NCI-H146 (cell line): ENCODE results near the gene IL1RAP.
"Not testable (repeated sequence)": the region's sequence is repeated elsewhere in the genome, so short reads cannot be mapped to it uniquely, and the experiment has no call there.

ENCODE experiments used
- DNase-seq: peaks from one replicate; lab custom pipeline; 2025; lab: John Stamatoyannopoulos, UW

IL1RAP gene, protein sequence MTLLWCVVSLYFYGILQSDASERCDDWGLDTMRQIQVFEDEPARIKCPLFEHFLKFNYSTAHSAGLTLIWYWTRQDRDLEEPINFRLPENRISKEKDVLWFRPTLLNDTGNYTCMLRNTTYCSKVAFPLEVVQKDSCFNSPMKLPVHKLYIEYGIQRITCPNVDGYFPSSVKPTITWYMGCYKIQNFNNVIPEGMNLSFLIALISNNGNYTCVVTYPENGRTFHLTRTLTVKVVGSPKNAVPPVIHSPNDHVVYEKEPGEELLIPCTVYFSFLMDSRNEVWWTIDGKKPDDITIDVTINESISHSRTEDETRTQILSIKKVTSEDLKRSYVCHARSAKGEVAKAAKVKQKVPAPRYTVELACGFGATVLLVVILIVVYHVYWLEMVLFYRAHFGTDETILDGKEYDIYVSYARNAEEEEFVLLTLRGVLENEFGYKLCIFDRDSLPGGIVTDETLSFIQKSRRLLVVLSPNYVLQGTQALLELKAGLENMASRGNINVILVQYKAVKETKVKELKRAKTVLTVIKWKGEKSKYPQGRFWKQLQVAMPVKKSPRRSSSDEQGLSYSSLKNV

DNA sequence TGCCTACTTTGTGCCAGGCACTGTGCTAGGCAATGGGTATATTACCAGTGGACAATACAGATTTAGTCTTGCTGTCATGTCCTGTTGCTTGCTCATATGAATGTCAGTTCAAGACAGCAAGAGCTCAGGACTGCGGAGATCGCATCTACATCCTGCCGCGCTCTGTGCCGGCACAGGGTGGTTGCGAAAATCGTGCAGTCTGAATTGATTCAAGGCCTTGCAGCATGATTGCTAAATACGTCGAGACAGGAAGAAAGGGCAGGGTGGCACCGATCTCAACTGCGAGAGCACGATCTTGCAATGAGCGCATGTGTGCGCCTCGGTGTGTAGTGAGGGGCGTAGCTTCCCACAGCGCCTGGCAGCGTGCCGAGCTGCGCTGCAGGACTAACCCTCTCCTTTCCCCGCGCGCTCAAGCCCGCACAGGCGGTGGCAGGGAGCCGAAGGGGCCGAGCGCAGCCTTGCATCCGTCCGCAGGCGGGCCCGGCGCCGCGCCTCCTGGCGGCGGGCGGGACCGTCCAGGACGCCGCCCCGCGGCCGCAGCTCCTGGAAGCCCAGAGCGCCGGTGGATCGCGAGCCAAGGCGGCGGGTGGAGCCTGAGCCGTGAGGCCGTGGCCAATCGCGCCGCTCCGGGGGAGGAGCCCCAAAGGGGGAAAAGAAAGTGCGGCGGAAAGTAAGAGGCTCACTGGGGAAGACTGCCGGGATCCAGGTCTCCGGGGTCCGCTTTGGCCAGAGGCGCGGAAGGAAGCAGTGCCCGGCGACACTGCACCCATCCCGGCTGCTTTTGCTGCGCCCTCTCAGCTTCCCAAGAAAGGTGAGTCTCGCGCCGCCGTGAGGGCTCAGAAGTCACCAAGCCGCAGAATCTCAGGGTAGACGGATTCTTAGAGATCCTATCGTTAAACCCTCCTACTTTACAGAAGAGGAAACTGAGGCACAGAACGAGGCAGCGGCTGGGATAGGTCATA lies at the start of gene IL1RAP:
Gene IL1RAP, plus strand, starts transcription at position 677 of the 962 bp plus-strand sequence. CDS start 50,205 bp downstream, outside the sequence.
- peak; percentile 96 for DNase-seq

DNA sequence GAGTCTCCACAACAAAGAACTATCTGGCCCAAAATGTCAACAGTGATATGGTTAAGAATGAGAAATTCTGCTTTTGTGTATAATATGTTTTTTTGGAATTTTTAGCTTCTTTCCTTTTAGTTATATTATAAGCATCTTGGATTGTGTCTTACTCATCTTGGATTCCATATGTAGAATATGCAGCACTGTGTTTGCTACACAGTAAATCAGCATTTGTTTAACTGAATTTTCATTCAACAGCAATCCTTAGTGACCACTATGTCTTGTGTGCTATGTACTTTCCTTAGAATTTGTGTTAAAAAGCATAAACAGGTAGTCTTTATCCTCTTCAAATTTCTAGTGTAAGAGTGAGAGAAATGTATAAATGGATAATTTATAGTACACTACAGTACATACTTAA lies 46.0 kb upstream of the IL1RAP start:
- DNase-seq = no peak

DNA sequence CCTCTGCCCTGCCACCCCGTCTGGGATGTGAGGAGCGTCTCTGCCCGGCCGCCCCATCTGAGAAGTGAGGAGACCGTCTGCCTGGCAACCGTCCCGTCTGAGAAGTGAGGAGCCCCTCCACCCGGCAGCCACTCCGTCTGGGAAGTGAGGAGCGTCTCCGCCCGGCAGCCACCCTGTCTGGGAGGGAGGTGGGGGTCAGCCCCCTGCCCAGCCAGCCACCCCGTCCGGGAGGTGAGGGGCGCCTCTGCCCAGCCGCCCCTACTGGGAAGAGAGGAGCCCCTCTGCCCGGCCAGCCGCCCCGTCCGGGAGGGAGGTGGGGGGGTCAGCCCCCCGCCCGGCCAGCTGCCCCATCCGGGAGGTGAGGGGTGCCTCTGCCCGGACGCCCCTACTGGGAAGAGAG lies 40.6 kb upstream of the IL1RAP start:
- DNase-seq = not testable (repeated sequence)

DNA sequence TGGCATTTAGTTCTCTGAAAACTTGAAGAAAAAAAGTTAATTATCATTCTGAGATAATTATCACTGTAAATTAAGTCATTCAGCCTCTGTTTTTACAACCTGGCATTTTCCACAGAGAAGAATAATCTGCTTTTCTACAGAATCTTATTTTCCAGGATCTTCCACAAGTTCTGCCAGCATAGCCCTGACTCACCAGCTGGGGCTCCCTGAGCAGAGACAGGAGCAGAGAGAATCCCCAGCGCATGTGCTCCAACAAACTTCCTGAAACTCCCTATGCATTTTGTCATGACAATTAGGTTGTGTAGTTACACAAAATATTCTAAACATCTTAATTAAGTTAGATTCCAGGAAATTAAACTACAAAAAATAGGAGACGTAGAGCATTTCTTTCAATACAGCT lies 32.1 kb upstream of the IL1RAP start:
- no peak for DNase-seq

DNA sequence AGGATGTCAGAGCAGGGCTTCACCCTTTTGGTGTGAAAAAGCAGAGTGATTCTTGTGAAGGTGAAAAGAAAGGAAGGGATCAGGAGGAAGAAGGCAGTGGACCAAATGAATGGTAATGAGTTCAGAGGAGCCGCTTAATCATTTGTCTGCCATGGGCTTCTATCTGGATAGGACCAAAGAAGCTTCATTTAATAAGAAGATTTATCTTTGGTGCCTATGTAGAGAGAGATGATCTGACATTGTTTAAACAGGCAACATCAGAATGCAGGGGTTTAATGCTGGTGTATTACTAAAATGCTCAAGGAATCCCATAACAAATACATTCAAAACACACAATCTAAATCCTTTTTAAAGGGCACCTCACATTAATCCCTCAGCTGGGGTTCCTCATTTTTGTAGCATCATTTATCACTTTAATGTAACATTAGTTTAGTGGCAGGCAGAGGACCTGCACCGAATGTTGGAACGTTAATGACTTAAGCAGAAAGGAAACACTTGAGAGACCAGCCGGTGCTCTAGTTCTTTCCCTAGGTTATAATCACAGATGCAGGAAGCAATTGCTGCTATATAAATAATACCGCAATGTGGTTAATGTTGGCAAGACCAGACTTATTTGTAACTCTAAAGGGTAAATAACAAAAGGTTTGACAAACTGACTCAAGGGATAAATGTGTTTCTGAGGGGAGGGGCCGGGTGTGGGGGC lies 27.9 kb upstream of the IL1RAP start:
- DNase-seq = peak; percentile 29

DNA sequence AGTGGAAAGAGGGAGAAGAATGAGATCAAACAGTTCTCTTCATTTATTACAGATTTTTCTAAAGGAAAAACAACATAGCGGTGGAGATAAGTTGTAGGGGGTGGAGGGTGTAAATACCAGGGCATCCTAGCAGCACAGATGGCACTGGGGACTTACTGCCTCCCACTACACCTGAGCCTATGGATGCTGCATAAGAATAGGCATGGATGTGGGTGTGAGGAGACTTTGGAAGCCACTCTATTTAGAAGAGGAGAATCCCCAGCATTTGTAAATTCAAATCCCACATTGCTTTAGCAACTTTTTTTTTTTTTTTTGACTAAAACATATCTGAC lies 27.4 kb upstream of the IL1RAP start:
- no peak for DNase-seq

DNA sequence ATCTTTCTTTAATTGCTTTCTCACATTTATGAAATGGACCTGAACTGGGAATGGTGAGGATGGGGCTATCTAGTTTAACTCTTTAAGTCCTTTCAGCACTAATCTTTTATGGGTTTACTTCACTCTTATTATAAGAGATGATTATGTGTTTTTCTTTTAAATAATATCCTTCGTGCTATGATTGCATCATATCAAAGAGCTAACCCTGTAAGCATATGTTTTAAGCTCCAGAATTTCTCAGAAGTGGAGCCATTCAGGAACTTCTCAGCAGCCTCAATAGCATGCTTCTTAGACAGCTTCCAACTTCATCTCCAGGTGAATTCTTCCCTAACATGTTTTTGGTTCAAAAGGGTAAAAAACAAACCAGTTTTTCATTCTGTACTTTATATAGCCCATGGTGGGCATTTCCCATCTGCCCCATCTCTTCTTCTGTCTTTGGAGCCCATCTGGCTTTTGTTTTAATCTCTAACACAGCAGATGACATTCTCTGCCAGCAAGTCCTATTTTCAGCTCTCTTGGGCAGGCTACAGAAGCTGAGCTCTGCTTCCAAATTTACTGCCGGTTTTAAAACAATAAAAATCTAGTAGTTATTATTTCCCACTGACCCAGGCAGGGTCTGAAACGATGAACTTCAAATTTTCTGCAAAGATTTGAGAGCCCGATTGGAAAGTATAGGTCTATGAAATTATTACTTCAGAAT lies 26.8 kb upstream of the IL1RAP start:
- no peak for DNase-seq

DNA sequence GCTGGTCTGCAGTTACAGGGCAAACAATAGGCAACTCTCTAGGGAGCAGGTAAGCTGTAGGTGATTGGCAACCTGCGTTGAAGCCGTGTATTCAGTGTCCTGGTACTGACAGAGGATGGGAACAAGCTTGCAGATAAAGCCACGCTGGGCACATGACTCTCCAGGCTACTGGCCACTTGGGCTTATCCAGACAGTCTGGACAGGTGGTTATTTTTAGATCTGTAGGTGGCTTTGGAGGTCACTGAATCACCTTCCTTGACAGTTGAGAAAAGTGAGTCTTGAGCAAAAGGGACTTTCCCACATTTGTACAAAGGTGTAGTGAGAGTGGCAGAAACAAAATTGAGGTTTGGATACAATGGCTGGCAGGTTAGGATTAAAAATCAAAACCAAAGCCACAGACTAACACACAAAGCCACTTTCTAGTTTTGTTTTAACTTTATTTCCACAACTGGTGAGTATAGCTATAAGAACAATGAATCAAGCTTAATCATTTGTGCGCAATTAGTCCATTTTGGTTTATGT lies 22.3 kb upstream of the IL1RAP start:
- no peak for DNase-seq

DNA sequence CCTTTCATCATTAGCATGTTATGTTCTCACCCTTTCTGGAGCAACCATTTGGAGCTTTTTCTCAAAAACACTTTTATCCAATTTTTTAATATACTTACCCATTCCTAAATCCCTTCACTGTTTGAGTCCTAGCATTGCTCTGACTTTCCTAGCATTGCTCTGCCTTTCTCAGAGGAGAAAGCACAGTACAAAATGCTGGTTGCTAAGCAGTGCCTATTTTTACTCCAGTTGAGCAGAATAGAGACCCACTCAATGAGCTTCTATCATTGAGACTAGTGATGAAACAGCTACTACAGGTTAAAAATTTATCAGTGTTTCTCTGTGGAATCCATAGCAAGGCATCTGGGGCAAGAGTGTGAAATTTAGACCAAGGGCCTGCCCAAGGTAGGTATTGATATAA lies 21.8 kb upstream of the IL1RAP start:
- no peak for DNase-seq

DNA sequence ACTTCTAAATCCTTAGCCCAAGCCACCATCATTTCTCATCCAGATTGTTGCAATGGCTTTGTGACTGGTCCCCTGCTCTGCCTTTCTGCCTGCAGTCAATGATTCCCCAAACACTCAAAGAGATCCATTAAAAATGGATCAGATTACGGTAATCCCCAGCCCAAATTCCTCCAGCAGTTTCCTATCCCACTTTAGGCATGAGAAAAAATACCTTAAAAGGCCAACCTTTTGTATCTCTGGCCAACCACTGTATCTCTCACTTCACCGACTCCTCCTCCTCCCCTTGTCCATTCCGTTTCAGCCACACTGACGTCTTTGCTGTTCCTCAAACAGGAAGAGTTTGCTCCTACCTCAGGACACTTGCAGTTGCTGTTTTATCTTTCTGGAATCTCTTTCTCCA lies 20.9 kb upstream of the IL1RAP start:
- no peak for DNase-seq

DNA sequence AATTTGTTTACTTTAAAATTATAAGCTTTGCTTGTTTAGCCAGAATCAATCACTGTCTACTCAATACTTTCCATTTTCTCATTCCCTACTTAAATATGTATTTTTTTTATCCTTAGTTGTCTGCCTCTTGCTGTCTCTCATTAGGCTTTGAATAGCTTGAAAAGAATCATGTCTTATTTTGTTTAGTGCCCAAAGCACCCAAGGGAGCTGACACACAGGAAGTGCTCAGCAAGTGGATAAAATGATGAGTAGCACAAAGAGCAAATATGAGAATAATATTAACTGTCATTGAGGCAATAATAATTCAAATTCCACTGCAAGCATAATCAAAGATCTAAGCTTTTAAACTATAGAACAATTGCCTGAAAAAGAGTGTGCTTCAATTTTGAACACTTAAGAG lies 19.0 kb upstream of the IL1RAP start:
- no peak for DNase-seq

DNA sequence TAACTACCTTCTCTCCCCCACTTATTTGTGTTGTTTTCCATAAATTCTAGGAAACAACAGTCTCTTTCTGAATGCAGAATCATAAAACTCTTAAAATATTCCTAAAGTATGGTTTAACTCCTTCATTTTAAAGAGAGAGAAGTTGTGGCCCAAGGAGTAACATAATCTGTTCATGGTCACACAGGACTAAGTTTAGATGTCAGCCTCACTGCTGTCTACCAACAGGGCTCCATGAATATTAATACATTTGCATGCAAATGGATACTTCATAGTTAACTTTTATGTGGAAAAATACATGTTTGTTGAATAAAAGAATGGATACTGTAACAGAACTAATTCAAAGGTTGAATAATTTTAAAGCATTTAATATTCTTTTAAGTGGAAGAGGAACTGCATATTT lies 18.5 kb upstream of the IL1RAP start:
- no peak for DNase-seq

DNA sequence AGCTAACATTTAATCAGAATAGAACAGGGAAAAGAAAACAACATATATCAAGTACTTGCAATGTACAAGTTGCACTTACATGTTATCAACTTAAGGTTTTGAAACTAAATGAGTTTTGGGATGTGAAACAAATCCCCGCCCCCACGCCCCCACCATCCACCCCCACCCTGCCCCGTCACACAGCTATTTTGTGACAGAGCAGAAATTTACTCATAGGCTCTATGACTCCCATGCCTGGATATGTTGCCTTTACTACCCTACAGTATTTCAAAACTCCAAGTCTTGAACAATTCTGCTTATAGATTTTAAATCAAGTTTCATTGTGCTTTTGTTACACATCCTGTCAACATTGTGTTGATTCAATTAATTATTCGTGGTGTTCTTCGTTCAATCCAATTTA lies 18.1 kb upstream of the IL1RAP start:
- no peak for DNase-seq

DNA sequence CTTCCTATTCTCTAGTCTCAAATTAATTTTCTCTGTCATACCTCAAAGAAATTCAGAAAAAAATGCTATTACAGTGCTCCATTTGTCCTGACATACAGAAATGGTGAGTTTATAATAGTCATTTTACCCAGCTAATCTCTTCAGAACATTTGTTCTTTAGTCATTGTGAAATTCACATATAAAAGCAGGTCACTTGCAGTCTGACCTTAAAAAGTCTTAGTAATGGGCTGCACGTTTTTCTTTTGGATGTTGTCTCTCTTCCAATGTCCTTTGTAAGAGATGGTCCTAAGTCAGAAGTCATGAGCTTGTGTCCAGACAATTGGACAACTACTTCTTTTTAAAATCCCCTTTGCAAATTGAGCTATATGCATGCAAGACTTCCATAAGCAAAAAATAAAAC lies 17.0 kb upstream of the IL1RAP start:
- no peak for DNase-seq

DNA sequence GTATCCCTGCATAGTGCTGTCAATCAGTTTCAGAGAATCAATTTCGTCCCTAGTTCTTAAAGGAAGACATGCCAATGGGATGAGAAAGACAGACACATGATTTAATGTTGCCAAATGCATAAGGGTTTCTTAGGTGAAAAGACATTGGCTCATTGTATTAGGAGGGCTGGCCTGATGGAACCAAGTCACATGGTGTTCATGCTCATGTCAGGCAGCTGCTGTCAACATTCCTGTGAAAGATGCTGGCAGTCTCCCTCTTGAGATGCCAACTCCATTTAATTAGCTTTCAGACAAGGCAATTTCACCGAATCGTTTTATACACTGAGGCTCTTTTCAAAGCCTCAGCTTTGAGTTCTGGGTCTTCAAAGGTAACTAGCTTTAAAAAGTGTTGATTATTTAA lies 16.1 kb upstream of the IL1RAP start:
- no peak for DNase-seq

DNA sequence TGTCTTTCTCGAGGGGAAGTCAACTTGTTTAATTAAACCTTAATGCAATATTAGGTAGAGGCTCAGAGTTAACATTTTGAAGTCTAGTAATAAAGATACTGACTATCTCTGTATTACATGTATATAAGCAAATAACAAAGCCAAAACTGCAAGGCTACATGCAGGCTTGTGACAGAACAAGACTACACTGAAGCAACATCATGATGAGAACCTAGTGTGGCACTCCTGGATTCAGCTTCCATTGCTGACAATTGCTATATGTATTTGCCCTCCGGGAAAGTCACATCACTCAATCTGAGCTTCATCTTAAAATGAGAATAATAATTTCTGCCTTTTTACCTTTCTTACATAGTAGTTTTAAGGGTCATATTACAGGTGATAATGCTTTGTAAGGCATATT lies 15.6 kb upstream of the IL1RAP start:
- no peak for DNase-seq

DNA sequence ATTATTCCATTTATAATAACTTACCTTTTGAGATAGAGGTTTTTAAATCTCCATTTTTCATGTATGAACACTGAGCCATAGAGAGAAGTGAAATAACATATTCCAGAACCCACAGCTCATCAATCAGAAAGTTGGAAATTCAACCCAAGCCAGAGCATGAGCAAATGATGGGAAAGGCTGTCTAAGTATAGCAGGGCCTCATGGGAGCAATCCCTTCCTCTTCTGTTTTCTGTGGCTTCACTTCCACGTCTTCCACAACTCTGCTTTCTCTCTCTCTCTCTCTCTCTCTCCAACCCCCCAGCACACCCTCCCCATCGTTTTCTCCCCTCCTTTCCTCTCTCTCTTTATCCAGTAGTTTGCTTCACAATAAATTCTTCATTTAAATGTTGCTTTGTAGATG lies 14.8 kb upstream of the IL1RAP start:
- DNase-seq = no peak

DNA sequence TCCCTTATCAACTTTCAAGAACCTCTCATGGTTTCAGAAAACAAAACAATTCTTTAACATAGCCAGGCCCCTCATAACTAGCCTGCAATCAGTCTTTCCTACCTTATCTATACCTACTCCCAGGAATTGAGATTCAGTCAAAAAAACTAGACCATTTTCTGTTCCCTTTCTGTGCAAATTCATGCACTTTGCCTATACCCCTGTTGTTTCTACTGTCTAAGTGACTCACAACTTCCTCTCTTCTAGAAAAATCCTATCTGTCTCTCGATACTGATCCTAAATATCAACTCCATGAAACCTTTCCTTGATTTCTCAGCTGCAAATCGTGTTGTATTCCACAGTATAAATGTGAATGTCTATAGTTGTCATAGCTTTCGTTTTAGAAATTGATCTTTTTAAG lies 10.9 kb upstream of the IL1RAP start:
- DNase-seq = no peak

DNA sequence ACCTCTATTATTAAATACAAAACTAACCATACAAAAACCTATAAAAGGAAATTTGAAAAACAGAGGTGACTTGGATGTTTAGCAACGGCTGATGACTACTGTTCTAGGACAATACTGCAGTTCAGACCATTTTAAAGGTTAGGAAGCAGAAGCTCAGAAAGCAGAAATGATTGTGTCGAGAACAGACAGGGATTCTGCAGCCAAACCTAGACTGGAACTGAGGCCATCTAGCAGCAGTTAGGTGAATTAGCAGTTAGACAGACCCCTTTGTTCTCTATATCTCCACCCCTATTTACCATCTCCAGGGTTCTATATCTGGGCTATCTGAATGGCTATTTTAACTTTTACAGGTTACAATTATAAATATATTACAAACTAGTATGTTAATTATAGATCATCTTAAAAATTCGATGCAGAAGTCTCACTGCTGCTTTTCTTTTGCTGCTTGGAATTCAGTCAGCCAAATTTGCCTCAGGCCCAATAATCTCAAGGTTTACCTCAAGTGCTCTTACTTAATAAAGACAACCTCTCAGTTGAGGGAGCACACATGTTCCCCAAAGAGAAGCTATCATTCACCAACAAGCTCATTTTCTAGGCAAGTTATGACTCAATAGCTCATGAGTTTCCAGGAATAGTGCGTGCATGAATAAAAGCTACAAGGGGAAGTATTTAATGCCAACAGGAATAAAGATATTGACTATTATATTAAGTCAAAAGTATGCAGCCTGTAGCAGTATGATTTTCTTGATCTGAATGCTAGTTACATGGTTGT lies 9.3 kb upstream of the IL1RAP start:
- peak; percentile 44 for DNase-seq

DNA sequence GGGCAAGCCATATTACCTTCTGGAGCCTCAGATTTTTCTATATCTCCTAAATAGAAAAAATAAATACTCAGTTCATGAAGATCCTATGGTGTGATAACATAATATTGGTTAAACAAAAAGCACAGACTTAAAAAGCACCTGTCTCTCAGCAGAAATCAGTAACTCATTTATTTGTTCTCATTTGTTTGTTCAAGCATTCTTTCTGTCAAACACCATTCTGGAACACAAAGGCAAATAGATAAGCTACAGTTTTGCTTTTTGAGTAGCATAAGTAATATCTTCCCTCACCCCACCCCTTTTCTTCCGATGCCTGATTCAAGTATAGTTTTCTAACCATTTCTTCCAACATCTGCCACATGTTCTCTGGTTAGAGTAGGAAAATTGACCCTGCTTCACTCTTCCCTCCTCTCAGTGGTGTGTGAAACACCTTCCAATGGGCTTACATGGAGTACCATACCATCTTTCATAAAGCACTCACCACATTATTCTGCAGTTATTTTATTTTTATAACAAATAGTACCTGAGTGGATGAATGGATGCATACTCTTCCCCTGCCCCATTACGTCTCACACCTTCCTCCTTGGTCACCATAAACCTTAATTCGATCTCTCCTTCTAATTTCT lies 8.4 kb upstream of the IL1RAP start:
- peak; percentile 58 for DNase-seq
